D721Med (cell line): ENCODE measurements around the gene HAPLN1.

ENCODE experiments used
- DNase-seq: peaks from one replicate; pipeline ENCODE4 v3.0.0; 2011; ENCODE audit warnings: low spot score; ENCODE audit not compliant: insufficient read length
- FAIRE-seq: peaks from 2 replicates; lab custom pipeline; 2011; peaks lifted over from hg19 to GRCh38; lab: Jason Lieb, UNC
- TF ChIP-seq, protein P1 (sequence below): IDR thresholded peaks from 2 replicates; pipeline ENCODE4 v1.5.1; 2012; ENCODE audit warnings: mild to moderate bottlenecking, control low read depth; ENCODE audit not compliant: insufficient read depth; ENCODE audit errors: missing control alignments

HAPLN1 gene

DNA sequence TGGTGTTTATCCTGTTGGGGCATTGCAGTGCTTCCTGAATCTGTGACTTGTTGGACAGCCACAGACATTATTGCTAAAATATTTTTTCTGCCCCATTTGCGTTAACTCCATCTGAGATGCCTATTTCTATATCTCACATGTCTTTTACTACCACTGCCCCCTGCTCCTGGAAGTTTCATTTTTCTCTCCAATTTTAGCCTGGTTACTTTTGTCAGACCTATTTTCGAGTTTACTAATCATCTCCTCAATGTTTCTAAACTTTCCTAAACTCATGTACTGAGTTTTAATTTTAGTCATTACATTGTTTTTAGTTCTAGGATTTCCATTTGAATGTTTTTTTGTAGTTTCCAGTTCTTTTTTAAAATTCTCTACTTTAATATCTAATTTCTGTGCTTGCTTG is 17.6 kb downstream of the HAPLN1 start:
- DNase-seq (no peak), FAIRE-seq (no peak)
- TF ChIP-seq, protein P1, sequence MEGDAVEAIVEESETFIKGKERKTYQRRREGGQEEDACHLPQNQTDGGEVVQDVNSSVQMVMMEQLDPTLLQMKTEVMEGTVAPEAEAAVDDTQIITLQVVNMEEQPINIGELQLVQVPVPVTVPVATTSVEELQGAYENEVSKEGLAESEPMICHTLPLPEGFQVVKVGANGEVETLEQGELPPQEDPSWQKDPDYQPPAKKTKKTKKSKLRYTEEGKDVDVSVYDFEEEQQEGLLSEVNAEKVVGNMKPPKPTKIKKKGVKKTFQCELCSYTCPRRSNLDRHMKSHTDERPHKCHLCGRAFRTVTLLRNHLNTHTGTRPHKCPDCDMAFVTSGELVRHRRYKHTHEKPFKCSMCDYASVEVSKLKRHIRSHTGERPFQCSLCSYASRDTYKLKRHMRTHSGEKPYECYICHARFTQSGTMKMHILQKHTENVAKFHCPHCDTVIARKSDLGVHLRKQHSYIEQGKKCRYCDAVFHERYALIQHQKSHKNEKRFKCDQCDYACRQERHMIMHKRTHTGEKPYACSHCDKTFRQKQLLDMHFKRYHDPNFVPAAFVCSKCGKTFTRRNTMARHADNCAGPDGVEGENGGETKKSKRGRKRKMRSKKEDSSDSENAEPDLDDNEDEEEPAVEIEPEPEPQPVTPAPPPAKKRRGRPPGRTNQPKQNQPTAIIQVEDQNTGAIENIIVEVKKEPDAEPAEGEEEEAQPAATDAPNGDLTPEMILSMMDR = no peak

DNA sequence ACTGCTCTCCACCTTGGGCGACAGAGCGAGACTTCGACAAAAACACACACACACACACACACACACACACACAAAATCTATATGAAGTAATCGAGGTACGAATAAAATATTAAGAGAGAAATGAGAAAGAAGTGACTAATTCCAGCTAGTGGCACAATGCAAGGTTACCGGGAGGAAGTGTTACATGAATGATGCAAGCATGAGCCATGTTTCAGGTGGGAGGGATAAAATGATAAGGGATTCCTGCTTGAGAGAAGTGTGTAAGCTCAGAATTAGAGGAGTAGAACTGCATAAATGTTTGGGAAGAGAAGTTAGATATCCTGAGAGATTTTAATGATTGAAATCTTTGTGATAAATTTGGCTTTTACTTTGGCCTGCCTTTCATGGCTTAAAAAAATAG is 18.8 kb downstream of the HAPLN1 start:
- TF ChIP-seq, protein P1 = no peak
- no peak for DNase-seq
- FAIRE-seq = no peak

DNA sequence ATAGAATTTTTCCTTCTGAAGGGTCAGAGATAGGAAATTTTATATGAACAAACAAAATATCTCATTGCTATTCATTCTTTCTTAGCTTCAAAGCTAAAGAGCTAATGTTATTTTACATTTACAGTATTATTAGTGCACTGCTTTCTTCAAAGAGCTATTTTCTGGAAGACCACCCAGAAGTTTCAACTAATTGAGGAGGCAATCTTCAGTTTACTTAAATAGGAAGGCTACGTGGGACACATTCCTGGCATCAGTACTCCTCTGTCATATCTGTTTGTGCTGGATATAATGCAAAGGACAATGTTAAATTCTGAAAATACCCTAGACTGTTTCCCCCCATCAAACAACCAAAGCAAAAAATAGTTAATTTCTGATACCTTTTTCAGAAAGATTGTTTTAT is 30.8 kb downstream of the HAPLN1 start:
- TF ChIP-seq, protein P1 = no peak
- no peak for FAIRE-seq
- DNase-seq = no peak

DNA sequence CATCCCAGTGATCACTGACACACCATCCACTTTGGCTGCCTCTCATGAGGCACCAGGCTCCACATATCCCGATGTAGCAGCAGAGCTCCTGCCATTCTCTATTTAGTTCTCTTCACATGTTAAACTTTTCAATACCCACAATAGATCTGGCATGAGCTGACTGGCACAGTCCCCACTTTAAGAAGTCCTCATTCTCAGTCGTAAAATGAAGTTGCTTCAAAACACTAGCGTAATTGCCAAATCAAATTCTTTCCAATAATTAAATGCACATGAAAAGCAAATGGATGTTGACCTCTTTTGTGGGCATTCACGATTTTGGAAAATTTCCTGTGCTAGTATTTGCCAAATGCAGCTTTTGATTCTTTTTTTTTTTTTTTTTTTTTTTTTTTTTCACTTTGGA is 32.4 kb downstream of the HAPLN1 start:
- FAIRE-seq (no peak), DNase-seq (no peak)
- TF ChIP-seq, protein P1 = no peak

GRCh38 chr5:83687124-83687619 is 33.5 kb downstream of the HAPLN1 start:
- DNase-seq = no peak
- no peak for FAIRE-seq
- TF ChIP-seq, protein P1 = no peak

- DNase-seq = no peak
- TF ChIP-seq, protein P1 = no peak
- FAIRE-seq = no peak
Observed at GRCh38 chr5:83686251-83686650, 34.4 kb downstream of the HAPLN1 start.

DNA sequence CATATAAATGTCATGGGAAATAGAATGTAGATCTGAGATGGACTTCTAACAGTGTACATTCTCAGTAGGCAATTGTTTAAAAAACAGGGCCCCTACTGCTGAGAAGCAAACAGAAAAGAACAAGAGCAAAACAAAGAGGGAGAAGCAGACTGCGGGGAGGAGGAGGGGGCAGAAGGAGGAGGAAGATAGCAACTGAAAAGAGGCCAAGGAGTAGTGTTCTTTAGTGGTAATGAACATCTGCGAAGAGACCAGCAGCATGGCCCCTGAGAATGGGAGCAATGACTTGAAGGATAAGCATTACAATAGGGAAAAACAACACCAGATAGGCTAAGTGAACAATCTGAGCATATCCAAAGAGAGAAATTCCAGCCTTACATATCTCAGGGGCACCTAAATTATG is 36.8 kb downstream of the HAPLN1 start:
- TF ChIP-seq, protein P1 = no peak
- FAIRE-seq (no peak), DNase-seq (no peak)
